Omental fat pad (tissue), 4 donors: ENCODE measurements around the gene AASDH. TPM values are rescaled to one million over a fixed set of nuclear protein-coding genes. Genes with fewer than 3 reads are reported as not detected.

Source experiments
- ATAC-seq: fragments of 150-250 bp; one replicate; pipeline ENCODE4 v1.9.1; 2016; ENCODE audit warnings: mild to moderate bottlenecking, moderate library complexity; ENCODE audit not compliant: low FRiP score
- DNase-seq: peaks from one replicate; pipeline ENCODE4 v3.0.0-alpha.2; 2019; ENCODE audit warnings: low spot score
- total RNA-seq, 4 donors: library from RNA; depleted of rRNA; stranded (reverse); fragments of >200 nt; gene quantifications; one replicate each; pipeline ENCODE4 v1.1.0, GENCODE V29; 2016
- TF ChIP-seq, protein P1 (sequence below), 3 donors: fragments of 450-650 bp; IDR thresholded peaks; one replicate each; pipeline ENCODE4 v1.5.1; 2016 to 2017; ENCODE audit warnings: antibody characterized with exemption in 3 of 3, mild to moderate bottlenecking in 3 of 3, moderate library complexity in 2 of 3

AASDH gene
- total RNA-seq, 4 donors from 2014 or later, result 6.7 to 12.5 (median 7.8) TPM

DNA sequence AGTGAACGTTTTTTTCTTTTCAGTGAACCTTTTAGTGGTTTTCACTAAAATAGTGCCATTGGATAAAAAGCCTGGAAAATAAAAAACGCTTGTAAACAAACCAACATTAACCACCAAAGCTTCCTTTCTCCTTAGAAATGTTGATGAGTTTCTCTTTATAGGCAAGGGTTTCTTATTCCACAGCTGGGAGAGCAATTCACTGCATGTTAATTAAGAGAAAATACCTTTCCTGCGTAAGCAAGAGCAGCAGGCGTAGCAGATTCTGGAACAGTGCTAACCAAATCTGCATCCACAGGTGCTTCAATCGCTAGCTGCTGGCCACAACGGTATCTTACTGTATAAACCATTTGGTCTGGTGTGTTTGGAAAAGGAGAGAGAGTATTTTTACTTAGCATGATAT, 13.3 kb upstream of the AASDH start:
- TF ChIP-seq, protein P1, sequence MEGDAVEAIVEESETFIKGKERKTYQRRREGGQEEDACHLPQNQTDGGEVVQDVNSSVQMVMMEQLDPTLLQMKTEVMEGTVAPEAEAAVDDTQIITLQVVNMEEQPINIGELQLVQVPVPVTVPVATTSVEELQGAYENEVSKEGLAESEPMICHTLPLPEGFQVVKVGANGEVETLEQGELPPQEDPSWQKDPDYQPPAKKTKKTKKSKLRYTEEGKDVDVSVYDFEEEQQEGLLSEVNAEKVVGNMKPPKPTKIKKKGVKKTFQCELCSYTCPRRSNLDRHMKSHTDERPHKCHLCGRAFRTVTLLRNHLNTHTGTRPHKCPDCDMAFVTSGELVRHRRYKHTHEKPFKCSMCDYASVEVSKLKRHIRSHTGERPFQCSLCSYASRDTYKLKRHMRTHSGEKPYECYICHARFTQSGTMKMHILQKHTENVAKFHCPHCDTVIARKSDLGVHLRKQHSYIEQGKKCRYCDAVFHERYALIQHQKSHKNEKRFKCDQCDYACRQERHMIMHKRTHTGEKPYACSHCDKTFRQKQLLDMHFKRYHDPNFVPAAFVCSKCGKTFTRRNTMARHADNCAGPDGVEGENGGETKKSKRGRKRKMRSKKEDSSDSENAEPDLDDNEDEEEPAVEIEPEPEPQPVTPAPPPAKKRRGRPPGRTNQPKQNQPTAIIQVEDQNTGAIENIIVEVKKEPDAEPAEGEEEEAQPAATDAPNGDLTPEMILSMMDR (IDR thresholded peaks at IDR 0.05), result no peak
- ATAC-seq (no peak), DNase-seq (no peak)

DNA sequence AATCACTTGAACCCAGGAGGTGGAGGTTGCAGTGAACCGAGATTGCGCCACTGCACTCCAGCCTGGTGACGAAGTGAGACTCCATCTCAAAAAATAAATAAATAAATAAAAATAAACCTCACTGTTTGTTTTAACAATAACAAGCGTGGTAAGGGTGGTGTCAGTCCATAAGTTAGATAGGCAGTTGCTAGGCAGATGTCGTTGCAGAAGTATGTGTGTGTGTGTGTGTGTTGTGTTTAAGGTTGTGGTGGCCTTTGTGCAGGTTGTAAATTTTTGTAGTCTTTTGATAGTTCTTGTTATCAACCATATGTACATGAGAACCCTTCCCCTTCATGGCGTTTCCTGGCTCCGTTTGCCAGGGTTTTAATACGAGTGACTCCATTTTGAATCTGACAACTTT, 4.0 kb upstream of the AASDH start:
- TF ChIP-seq, protein P1 (IDR thresholded peaks at IDR 0.05), result no peak
- ATAC-seq, result no peak
- DNase-seq, result no peak

DNA sequence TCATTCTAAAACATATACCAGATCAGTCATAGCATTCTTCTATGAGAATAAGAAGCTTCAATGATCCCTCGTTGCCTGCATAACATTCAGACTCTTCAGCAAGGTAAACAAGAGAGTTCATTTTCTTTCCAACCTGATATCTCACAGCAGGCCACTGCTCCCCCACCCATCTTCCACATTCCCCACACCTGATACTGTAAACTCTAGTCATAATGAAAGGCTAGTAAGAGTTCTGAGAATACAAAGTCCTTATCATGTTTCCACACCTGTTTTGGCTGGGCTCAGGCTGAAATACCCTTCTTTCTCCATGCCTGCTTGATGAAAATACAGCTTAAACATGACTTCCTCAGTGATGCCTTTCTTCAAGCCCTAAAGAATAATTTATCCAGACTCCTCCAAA, 2.3 kb upstream of the AASDH start:
- TF ChIP-seq, protein P1 (IDR thresholded peaks at IDR 0.05), result no peak
- no peak for ATAC-seq

DNA sequence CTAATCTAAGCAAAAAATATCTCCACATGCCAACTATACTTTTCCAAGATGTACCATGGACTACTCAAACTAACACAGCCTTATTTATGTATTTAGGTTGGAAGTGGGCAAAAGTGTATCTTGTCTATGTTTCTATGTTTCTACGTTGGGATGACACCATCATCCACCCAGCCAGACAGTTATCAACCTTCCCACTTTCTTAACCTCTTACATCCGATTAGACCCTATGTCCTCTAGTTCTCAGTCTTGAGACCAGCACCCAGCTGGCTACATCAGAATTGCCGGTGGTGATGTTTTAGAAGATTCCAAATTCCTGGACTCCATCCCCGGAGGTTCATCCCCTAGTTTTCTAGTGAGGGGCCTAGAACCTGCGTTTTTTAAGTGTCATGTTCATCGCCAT, 1.0 kb upstream of the AASDH start:
- TF ChIP-seq, protein P1 (IDR thresholded peaks at IDR 0.05), result no peak
- DNase-seq, result no peak
- ATAC-seq, result no peak

More for the DNA sequence above, 2.3 kb upstream of the AASDH start:
- DNase-seq, result no peak

DNA sequence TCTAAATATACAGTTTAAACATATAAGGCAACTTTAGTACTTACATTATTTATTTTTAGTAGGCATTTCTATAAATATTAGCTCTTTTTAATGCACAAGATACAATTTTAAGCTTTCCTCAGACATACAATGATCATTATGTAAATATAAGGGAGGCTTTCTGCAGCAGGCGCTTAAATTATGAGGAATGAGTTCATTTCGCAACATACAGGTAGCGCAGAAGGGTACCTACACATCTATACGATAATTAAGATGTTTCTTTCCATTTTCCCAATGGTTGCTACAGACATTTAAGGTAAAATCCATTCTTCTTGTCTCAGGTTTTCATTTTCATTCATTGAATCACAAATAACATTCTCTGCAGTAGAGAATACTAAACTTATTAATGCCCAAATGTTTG, 1.2 kb downstream of the AASDH start:
- DNase-seq (no peak), ATAC-seq (no peak)
- TF ChIP-seq, protein P1 (IDR thresholded peaks at IDR 0.05), result no peak

DNA sequence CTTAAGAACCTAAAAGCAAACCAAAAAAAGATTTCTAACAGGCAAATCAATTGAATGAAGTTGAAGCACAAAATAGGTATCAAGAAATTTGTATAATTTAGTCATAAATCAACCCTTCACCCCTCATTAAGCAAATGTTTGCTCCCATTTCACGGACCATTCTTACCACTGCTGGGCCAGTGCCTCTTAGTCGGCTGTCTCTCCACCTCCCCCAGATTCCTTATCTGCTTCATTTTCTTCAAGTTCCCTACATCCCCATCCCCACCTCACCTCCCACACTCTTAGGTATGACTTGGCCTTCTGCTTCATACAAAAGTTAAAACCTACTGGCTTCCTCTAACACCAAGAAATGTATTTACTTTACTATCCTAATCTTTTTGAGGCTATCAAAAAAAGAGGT, 11.8 kb downstream of the AASDH start:
- DNase-seq (no peak), ATAC-seq (no peak)
- TF ChIP-seq, protein P1 (IDR thresholded peaks at IDR 0.05), result no peak

DNA sequence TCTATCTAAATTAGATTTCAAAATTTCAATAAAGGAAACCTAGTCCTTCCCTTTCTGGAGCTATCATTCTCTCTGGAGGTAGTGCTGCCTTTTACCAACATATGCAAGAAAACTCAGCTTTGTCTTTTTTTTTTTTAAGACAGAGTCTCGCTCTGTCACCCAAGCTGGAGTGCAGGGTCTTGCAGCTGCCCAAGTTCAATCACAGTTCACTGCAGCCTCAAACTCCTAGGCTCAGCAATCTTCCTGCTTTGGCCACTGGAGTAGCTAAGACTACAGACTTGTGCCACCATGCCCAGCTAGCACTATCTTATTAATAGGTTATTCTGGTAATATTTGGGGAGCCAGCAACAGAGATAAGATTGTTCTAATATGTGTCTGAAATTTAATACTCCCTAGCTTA, 12.3 kb downstream of the AASDH start:
- no peak for DNase-seq
- no peak for ATAC-seq
- TF ChIP-seq, protein P1 (IDR thresholded peaks at IDR 0.05), result no peak
